Upper lobe of right lung (tissue), 1 donor: ENCODE measurements around the gene TTC23L. TPM values are rescaled to one million over a fixed set of nuclear protein-coding genes. Genes with fewer than 3 reads are reported as not detected.

Source experiments
- ATAC-seq: fragments of 200-7000 bp; cut with Tn5 transposase; one replicate; pipeline ENCODE4 v1.9.1; 2020; ENCODE audit warnings: mild to moderate bottlenecking, moderate library complexity
- DNase-seq: peaks from one replicate; pipeline ENCODE4 v3.0.0-alpha.2; 2020
- H3K27ac ChIP-seq: fragments of 200-600 bp; one replicate; pipeline ENCODE4 v1.8.0; 2022
- H3K27me3 ChIP-seq: fragments of 200-600 bp; one replicate; pipeline ENCODE4 v1.8.0; 2022; ENCODE audit warnings: mild to moderate bottlenecking
- H3K36me3 ChIP-seq: fragments of 200-600 bp; one replicate; pipeline ENCODE4 v1.8.0; 2022
- H3K4me1 ChIP-seq: fragments of 200-600 bp; one replicate; pipeline ENCODE4 v1.8.0; 2022
- H3K4me3 ChIP-seq: fragments of 200-600 bp; one replicate; pipeline ENCODE4 v1.8.0; 2022; ENCODE audit warnings: mild to moderate bottlenecking
- H3K9me3 ChIP-seq: fragments of 200-600 bp; one replicate; pipeline ENCODE4 v1.8.0; 2022
- CTCF ChIP-seq: fragments of 200-600 bp; IDR thresholded peaks from one replicate; pipeline ENCODE4 v1.8.0; 2022; ENCODE audit warnings: antibody characterized with exemption
- intact Hi-C: fragments of 100-400 bp; cut with DNase I; formaldehyde crosslinking; loops from one replicate; pipeline ENCODE4 v1.11.0; 2022
- total RNA-seq: library from RNA; stranded (reverse); fragmentation: NEBNext Ultra II Directional; extraction: Animal tissue kit (Norgen Biotek cat#: 25700); gene quantifications from one replicate; pipeline ENCODE4 v1.2.1, GENCODE V29; 2021
- donor health status: DM: no; HTN: yes; CAD: no; lungs with severe emphysema.

Gene TTC23L
- total RNA-seq, 1 donor from 2014 or later, result 0.20 TPM

- TF ChIP-seq CTCF, result peak; percentile 89
- Histone ChIP-seq H3K27me3 (no peaks in the 10 kb centered on the region), H3K4me3 (no peak overlapping the region), H3K4me1 (no peaks in the 10 kb centered on the region), H3K9me3 (no peaks in the 10 kb centered on the region), H3K36me3 (no peaks in the 10 kb centered on the region), H3K27ac (no peak overlapping the region)
- intact Hi-C loops, result loop anchor here (5.0 to 10.0 kb wide), 2 partner anchors 354 to 411 kb away; no protein-coding TSS in a partner anchor
- ATAC-seq (peak; percentile 93), DNase-seq (no peak)
These were observed 59.4 kb downstream of the TTC23L start for GRCh38 chr5:34898258-34898895.

- intact Hi-C loops, result loop anchor here (5.0 to 10.0 kb wide), 2 partner anchors 354 to 412 kb away; no protein-coding TSS in a partner anchor
- no peak overlapping the region for H3K4me3 ChIP-seq
- no peak overlapping the region for H3K27ac ChIP-seq
- no peak for DNase-seq
- H3K4me1 ChIP-seq, result no peaks in the 10 kb centered on the region
- H3K9me3 ChIP-seq, result no peaks in the 10 kb centered on the region
- TF ChIP-seq CTCF, result no peak
- no peak for ATAC-seq
- H3K36me3 ChIP-seq, result no peaks in the 10 kb centered on the region
- no peaks in the 10 kb centered on the region for H3K27me3 ChIP-seq
These were observed 60.1 kb downstream of the TTC23L start for GRCh38 chr5:34899066-34899465.

- H3K27me3 ChIP-seq, result no peaks in the 10 kb centered on the region
- DNase-seq (no peak), ATAC-seq (no peak)
- no peaks in the 10 kb centered on the region for H3K4me1 ChIP-seq
- H3K9me3 ChIP-seq, result no peaks in the 10 kb centered on the region
- no peaks in the 10 kb centered on the region for H3K36me3 ChIP-seq
- intact Hi-C loops, result no loop called here
- no peak overlapping the region for H3K27ac ChIP-seq
- H3K4me3 ChIP-seq, result no peak overlapping the region
- no peak for TF ChIP-seq CTCF
These were observed 61.7 kb downstream of the TTC23L start for GRCh38 chr5:34900652-34901051.

GRCh38 chr5:34903260-34903659 lies 64.3 kb downstream of the TTC23L start:
- TF ChIP-seq CTCF, result no peak
- H3K9me3 ChIP-seq, result no peaks in the 10 kb centered on the region
- H3K27ac ChIP-seq, result no peak overlapping the region
- DNase-seq (no peak), ATAC-seq (no peak)
- peaks cover 16% of the 10 kb centered on the region for H3K36me3 ChIP-seq
- intact Hi-C loops, result no loop called here
- no peaks in the 10 kb centered on the region for H3K27me3 ChIP-seq
- no peaks in the 10 kb centered on the region for H3K4me1 ChIP-seq
- H3K4me3 ChIP-seq, result no peak overlapping the region

- intact Hi-C loops, result no loop called here
- TF ChIP-seq CTCF, result peak; percentile 23
- H3K4me1 ChIP-seq, result no peaks in the 10 kb centered on the region
- H3K36me3 ChIP-seq, result peaks cover 39% of the 10 kb centered on the region
- no peak overlapping the region for H3K27ac ChIP-seq
- H3K27me3 ChIP-seq, result no peaks in the 10 kb centered on the region
- no peak for ATAC-seq
- DNase-seq, result no peak
- H3K9me3 ChIP-seq, result no peaks in the 10 kb centered on the region
- H3K4me3 ChIP-seq, result no peak overlapping the region
These were observed 66.6 kb downstream of the TTC23L start for GRCh38 chr5:34905564-34905963.

GRCh38 chr5:34913072-34913471 lies 74.1 kb downstream of the TTC23L start:
- DNase-seq (no peak), ATAC-seq (no peak)
- Histone ChIP-seq H3K4me3 (no peak overlapping the region), H3K4me1 (peaks cover 28% of the 10 kb centered on the region), H3K27me3 (no peaks in the 10 kb centered on the region), H3K9me3 (no peaks in the 10 kb centered on the region), H3K27ac (no peak overlapping the region), H3K36me3 (peaks cover 57% of the 10 kb centered on the region)
- TF ChIP-seq CTCF, result no peak
- intact Hi-C loops, result no loop called here
